OCI-LY1 (cell line): ENCODE data around the gene GLT1D1.
"Not testable (repeated sequence)": the region's sequence is repeated elsewhere in the genome, so short reads cannot be mapped to it uniquely, and the experiment has no call there.

Experiments
- H2AFZ ChIP-seq: fragments of 200-600 bp; sonication (generic), shearing (Covaris generic); 2 replicates; pipeline ENCODE4 v1.6.0; 2014; ENCODE audit warnings: antibody characterized with exemption, mild to moderate bottlenecking, low read length
- H3F3A ChIP-seq: fragments of 200-600 bp; sonication (generic), shearing (Covaris generic); 2 replicates; pipeline ENCODE4 v1.6.0; 2014; ENCODE audit warnings: mild to moderate bottlenecking, antibody characterized with exemption, low read length, moderate library complexity; ENCODE audit not compliant: insufficient read depth
- H3K27ac ChIP-seq: fragments of 200-600 bp; sonication (generic); 2 replicates; pipeline ENCODE4 v1.5.1; 2014; ENCODE audit warnings: low read length, mixed run types, mild to moderate bottlenecking, low read depth; ENCODE audit not compliant: poor library complexity, severe bottlenecking
- H3K27me3 ChIP-seq: fragments of 200-600 bp; sonication (generic); 2 replicates; pipeline ENCODE4 v1.6.0; 2014; ENCODE audit warnings: antibody characterized with exemption, mild to moderate bottlenecking, low read length, moderate library complexity; ENCODE audit not compliant: insufficient read depth
- H3K36me3 ChIP-seq: fragments of 200-600 bp; sonication (generic); 2 replicates; pipeline ENCODE4 v1.6.1; 2014; ENCODE audit warnings: mild to moderate bottlenecking, antibody characterized with exemption, low read length, moderate library complexity, mixed read lengths; ENCODE audit not compliant: insufficient read depth
- H3K4me1 ChIP-seq: fragments of 200-600 bp; sonication (generic); 2 replicates; pipeline ENCODE4 v1.5.1; 2014; ENCODE audit warnings: mild to moderate bottlenecking, low read length, moderate library complexity; ENCODE audit not compliant: insufficient read depth, severe bottlenecking
- H3K4me2 ChIP-seq: fragments of 200-600 bp; sonication (generic), shearing (Covaris generic); 2 replicates; pipeline ENCODE4 v1.6.1; 2014; ENCODE audit warnings: low read length
- H3K4me3 ChIP-seq: fragments of 200-600 bp; sonication (generic); 2 replicates; pipeline ENCODE4 v1.5.1; 2014; ENCODE audit warnings: low read length, low read depth, mild to moderate bottlenecking, mixed read lengths; ENCODE audit not compliant: poor library complexity, severe bottlenecking
- H3K79me2 ChIP-seq: fragments of 200-600 bp; shearing (Covaris generic); 2 replicates; pipeline ENCODE4 v1.6.1; 2016; ENCODE audit warnings: mixed run types, low read length, mixed read lengths; ENCODE audit not compliant: insufficient read depth
- H3K9ac ChIP-seq: fragments of 200-600 bp; sonication (generic), shearing (Covaris generic); 2 replicates; pipeline ENCODE4 v1.6.1; 2014; ENCODE audit warnings: mild to moderate bottlenecking, low read length, mixed read lengths
- H3K9me2 ChIP-seq: fragments of 200-600 bp; sonication (generic), shearing (Covaris generic); 2 replicates; pipeline ENCODE4 v1.6.1; 2014; ENCODE audit warnings: low read depth, mild to moderate bottlenecking, low read length, mixed read lengths
- H3K9me3 ChIP-seq: fragments of 200-600 bp; shearing (Covaris generic); 2 replicates; pipeline ENCODE4 v1.6.1; 2014; ENCODE audit warnings: low read length, mixed read lengths
- H4K20me1 ChIP-seq: fragments of 200-600 bp; sonication (generic), shearing (Covaris generic); 2 replicates; pipeline ENCODE4 v1.6.0; 2016; ENCODE audit warnings: mild to moderate bottlenecking, low read length; ENCODE audit not compliant: insufficient read depth
- EZH2 ChIP-seq: fragments of 200-600 bp; sonication (generic), shearing (Covaris generic); IDR thresholded peaks from 2 replicates; pipeline ENCODE4 v1.8.0; 2017; ENCODE audit warnings: borderline replicate concordance, mixed run types, mild to moderate bottlenecking, antibody characterized with exemption, low read length, moderate library complexity, mixed read lengths
- TF ChIP-seq, protein P1 (sequence below): fragments of 200-600 bp; sonication (generic), shearing (Covaris generic); IDR thresholded peaks from 2 replicates; pipeline ENCODE4 v1.5.1; 2017; ENCODE audit warnings: mild to moderate bottlenecking, antibody characterized with exemption, low read length, moderate library complexity, mixed read lengths

The GLT1D1 gene

DNA sequence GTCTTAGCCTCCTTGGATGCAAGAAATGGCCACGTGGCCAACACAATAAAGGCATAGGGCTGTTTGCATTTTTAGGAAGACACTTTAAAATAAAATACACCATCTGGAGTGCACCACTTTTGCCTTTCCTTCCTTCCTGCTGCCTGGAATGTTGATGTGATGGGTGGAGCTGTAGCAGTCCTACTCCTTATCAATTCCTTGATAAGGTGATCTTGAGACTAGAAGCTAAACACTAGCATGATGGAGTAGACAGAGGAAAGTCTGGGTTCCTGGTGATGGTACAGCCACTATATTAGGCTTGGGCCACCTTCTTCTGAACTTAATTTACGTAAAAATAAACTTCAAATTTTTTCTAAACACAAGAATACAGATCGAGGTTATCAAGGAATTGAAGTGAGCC lies 2.9 kb upstream of the GLT1D1 start:
- no peak overlapping the region for H2AFZ ChIP-seq
- H3K27ac ChIP-seq, result no peak overlapping the region
- no peaks in the 10 kb centered on the region for H3F3A ChIP-seq
- no peaks in the 10 kb centered on the region for H3K4me1 ChIP-seq
- H3K9me3 ChIP-seq, result no peaks in the 10 kb centered on the region
- TF ChIP-seq EZH2, result no peak
- TF ChIP-seq, protein P1, sequence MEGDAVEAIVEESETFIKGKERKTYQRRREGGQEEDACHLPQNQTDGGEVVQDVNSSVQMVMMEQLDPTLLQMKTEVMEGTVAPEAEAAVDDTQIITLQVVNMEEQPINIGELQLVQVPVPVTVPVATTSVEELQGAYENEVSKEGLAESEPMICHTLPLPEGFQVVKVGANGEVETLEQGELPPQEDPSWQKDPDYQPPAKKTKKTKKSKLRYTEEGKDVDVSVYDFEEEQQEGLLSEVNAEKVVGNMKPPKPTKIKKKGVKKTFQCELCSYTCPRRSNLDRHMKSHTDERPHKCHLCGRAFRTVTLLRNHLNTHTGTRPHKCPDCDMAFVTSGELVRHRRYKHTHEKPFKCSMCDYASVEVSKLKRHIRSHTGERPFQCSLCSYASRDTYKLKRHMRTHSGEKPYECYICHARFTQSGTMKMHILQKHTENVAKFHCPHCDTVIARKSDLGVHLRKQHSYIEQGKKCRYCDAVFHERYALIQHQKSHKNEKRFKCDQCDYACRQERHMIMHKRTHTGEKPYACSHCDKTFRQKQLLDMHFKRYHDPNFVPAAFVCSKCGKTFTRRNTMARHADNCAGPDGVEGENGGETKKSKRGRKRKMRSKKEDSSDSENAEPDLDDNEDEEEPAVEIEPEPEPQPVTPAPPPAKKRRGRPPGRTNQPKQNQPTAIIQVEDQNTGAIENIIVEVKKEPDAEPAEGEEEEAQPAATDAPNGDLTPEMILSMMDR, result no peak
- H3K27me3 ChIP-seq, result no peaks in the 10 kb centered on the region
- no peak overlapping the region for H3K4me3 ChIP-seq
- no peak overlapping the region for H3K4me2 ChIP-seq
- no peaks in the 10 kb centered on the region for H3K36me3 ChIP-seq
- H3K9me2 ChIP-seq, result no peaks in the 10 kb centered on the region
- no peaks in the 10 kb centered on the region for H4K20me1 ChIP-seq
- H3K79me2 ChIP-seq, result no peaks in the 10 kb centered on the region
- no peak overlapping the region for H3K9ac ChIP-seq

GRCh38 chr12:128851429-128851828 lies 1.8 kb upstream of the GLT1D1 start:
- H4K20me1 ChIP-seq, H3F3A ChIP-seq, H3K9me3 ChIP-seq, H3K36me3 ChIP-seq, H3K9me2 ChIP-seq, H3K4me2 ChIP-seq, H3K27ac ChIP-seq, H3K4me3 ChIP-seq, H3K4me1 ChIP-seq, H3K27me3 ChIP-seq, H2AFZ ChIP-seq, H3K79me2 ChIP-seq, H3K9ac ChIP-seq: not testable (repeated sequence)

DNA sequence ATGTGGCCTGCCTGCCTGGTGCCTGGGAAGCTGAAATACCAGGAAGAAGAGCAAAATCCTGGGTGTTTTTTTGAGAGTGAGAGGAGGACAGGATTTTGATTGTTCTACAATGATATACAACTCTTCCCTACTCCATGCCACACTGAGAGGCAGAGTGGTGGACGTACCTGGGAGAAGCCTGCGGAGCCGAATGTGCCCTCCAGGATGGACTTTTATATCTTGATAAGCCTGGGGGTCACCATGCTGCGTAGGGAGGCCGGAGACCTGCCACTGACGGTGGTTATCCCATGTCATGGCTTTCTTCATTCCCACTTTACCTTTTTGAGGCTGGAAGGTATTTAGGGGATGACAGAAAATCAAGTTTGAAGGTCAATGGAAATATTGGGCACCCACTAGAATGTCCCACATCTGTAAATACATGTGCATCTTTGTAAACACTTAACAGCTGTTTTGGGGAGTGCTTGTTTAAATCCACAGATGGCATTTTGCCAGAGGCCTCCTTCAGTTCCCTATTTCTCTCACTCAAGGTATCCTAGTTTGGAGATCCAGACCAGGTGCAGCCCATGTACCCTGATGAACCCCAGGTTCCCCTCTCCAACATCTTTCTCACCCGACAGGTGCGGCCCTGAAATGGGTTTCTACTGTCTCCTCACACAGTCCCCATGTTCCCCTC lies 1.1 kb upstream of the GLT1D1 start:
- Histone ChIP-seq H3K4me3 (no peak overlapping the region), H3K79me2 (no peaks in the 10 kb centered on the region), H2AFZ (no peak overlapping the region), H3K9ac (no peak overlapping the region), H3K9me3 (no peaks in the 10 kb centered on the region), H3K36me3 (no peaks in the 10 kb centered on the region), H3F3A (no peaks in the 10 kb centered on the region), H3K4me2 (no peak overlapping the region), H3K4me1 (no peaks in the 10 kb centered on the region), H3K27ac (no peak overlapping the region), H3K27me3 (no peaks in the 10 kb centered on the region), H4K20me1 (no peaks in the 10 kb centered on the region), H3K9me2 (no peaks in the 10 kb centered on the region)
- TF ChIP-seq EZH2, result no peak
- TF ChIP-seq, protein P1, result no peak

DNA sequence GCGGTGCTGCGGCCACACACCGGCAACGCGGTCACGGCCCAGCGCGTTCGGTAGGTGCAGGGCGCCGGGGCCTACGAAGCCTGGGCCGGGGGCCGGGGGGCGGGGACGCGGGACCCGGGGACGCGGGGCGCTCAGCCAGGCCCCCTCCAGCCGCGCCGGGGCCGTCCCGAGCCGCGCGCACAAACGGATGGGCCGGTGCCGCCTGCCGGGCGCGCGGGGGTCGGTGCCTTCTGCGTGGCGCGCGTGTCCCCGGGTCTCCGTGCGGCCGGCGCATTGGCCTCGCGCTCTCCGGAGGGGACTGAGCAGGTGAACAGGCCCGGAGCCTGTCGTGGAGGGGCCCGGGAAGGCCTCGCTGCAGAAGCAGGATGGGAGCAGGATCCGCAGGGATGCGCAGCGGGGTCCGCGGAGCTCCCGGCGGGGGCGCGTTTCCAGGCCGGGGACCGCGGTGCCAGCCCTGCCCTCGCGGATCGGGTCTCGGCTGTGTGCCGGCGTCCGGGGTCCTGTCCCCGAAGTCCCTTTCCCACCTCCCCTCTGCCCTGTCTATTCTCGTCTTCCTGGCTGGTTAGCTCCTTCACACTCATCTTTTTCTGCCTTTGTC lies 421 bp downstream of the GLT1D1 start:
- Histone ChIP-seq H3K9me2 (no peaks in the 10 kb centered on the region), H3K27ac (no peak overlapping the region), H3F3A (no peaks in the 10 kb centered on the region), H3K27me3 (no peaks in the 10 kb centered on the region), H3K79me2 (no peaks in the 10 kb centered on the region), H2AFZ (no peak overlapping the region), H3K9me3 (no peaks in the 10 kb centered on the region), H3K36me3 (no peaks in the 10 kb centered on the region), H3K4me2 (no peak overlapping the region), H3K9ac (no peak overlapping the region), H3K4me3 (no peak overlapping the region), H3K4me1 (no peaks in the 10 kb centered on the region), H4K20me1 (no peaks in the 10 kb centered on the region)
- TF ChIP-seq, protein P1, result no peak
- no peak for TF ChIP-seq EZH2
